Measurements from ENCODE around the gene NAGPA.
"Not testable (repeated sequence)": the region's sequence is repeated elsewhere in the genome, so short reads cannot be mapped to it uniquely, and the experiment has no call there.

The NAGPA gene

GRCh38 chr16:5033256-5034166 lies at the start of gene NAGPA:
Gene NAGPA (minus strand): TSS chr16:5033935. CDS start chr16:5033914, 21 bp downstream.
- peak; percentile 68 to 82 for DNase-seq

- DNase-seq = not testable (repeated sequence)
Measured at GRCh38 chr16:5080996-5081395, 47.3 kb upstream of the NAGPA start.

GRCh38 chr16:5080461-5080860 lies 46.7 kb upstream of the NAGPA start:
- not testable (repeated sequence) for DNase-seq

GRCh38 chr16:5078626-5079025 lies 44.9 kb upstream of the NAGPA start:
- no peak for DNase-seq

GRCh38 chr16:5077304-5077703 lies 43.6 kb upstream of the NAGPA start:
- no peak for DNase-seq

- DNase-seq = no peak
Measured at GRCh38 chr16:5075637-5076036, 41.9 kb upstream of the NAGPA start.

GRCh38 chr16:5073771-5074170 lies 40.0 kb upstream of the NAGPA start:
- not testable (repeated sequence) for DNase-seq

- no peak for DNase-seq
Measured at GRCh38 chr16:5073279-5073629, 39.5 kb upstream of the NAGPA start.

- no peak for DNase-seq
Measured at GRCh38 chr16:5072334-5073278, 38.9 kb upstream of the NAGPA start.

- peak; percentile 76 to 85 for DNase-seq
Measured at GRCh38 chr16:5071681-5072333, 38.1 kb upstream of the NAGPA start, which contains the start of gene ALG1. Gene ALG1 (plus strand): TSS chr16:5071843. CDS start chr16:5071850, 7 bp downstream.

- no peak for DNase-seq
Measured at GRCh38 chr16:5071341-5071680, 37.6 kb upstream of the NAGPA start.

- no peak for DNase-seq
Measured at GRCh38 chr16:5070431-5071186, 36.9 kb upstream of the NAGPA start.

- DNase-seq = no peak
Measured at GRCh38 chr16:5069854-5070253, 36.1 kb upstream of the NAGPA start.

GRCh38 chr16:5069048-5069447 lies 35.3 kb upstream of the NAGPA start:
- DNase-seq = no peak

GRCh38 chr16:5066511-5066910 lies 32.8 kb upstream of the NAGPA start:
- DNase-seq = no peak

- peak; percentile 30 to 31 for DNase-seq
Measured at GRCh38 chr16:5065813-5066212, 32.1 kb upstream of the NAGPA start, which contains the start of gene C16orf89. Gene C16orf89 (minus strand): TSS chr16:5065956. CDS start chr16:5065908, 48 bp downstream.

- no peak for DNase-seq
Measured at GRCh38 chr16:5065326-5065725, 31.6 kb upstream of the NAGPA start.

GRCh38 chr16:5064915-5065314 lies 31.2 kb upstream of the NAGPA start:
- DNase-seq = no peak

GRCh38 chr16:5062790-5063765 lies 29.3 kb upstream of the NAGPA start:
- no peak for DNase-seq

- no peak for DNase-seq
Measured at GRCh38 chr16:5062051-5062450, 28.3 kb upstream of the NAGPA start.

All from hippocampal formation (tissue), 2 donors.